Measurements from ENCODE around the gene ARHGAP18.

ARHGAP18 gene

DNA sequence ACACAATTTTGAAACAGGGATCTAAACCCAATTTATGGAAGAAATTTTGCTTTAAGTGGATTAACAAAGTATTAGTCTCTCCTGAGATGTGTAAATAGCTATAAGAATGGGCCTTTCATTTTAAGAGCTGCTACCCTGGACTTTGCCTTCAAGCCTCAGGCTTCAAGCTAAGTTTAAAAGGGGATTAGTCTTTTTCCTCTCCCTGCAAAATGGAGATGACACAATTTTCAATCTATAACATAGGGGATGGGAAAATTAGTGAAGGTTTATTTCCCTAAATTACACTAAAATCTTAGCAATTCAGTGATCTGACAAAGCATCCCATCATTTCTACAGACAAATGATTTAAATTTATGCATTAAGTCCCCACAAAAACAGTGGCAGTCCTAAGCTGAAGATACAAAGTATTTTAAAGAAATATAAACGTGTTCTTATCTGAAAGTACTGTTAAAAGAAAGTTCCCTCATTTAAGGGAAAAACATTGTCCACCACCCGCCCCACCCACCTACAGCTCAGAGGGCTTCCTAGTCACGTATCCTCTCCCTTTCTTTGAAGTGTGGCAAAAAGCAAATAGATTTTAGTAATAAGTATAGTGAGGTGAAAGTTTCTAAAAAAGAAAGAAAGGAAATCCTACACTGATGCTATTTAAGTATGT lies 14.5 kb downstream of the ARHGAP18 start:
- TF ChIP-seq, protein P1, sequence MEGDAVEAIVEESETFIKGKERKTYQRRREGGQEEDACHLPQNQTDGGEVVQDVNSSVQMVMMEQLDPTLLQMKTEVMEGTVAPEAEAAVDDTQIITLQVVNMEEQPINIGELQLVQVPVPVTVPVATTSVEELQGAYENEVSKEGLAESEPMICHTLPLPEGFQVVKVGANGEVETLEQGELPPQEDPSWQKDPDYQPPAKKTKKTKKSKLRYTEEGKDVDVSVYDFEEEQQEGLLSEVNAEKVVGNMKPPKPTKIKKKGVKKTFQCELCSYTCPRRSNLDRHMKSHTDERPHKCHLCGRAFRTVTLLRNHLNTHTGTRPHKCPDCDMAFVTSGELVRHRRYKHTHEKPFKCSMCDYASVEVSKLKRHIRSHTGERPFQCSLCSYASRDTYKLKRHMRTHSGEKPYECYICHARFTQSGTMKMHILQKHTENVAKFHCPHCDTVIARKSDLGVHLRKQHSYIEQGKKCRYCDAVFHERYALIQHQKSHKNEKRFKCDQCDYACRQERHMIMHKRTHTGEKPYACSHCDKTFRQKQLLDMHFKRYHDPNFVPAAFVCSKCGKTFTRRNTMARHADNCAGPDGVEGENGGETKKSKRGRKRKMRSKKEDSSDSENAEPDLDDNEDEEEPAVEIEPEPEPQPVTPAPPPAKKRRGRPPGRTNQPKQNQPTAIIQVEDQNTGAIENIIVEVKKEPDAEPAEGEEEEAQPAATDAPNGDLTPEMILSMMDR (IDR thresholded peaks at IDR 0.05; ENCODE audit: insufficient read depth, low read depth, low read length, missing control alignments): no peak
- no peak overlapping the region for H3K4me3 ChIP-seq (ENCODE audit: low read length)
- DNase-seq (ENCODE audit: low read depth): no peak

DNA sequence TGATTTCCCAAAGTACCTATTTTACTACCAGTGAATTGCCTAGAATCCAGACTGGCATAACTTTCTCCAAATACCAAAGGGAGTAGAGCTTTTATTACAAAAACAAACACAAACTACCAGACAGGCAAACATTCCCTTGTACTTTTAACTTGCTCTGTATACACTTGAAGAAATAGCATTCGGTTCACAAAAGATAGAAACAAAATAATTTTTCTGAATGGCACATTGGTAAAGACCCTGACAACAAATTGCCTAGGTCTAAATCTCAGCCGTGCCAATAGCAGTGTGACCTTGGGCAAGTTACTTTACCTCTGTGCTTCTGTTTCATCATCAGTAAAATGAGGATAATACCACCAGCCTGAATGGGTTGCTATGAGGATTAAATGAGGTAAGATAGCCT lies 15.9 kb downstream of the ARHGAP18 start:
- TF ChIP-seq, protein P1 (IDR thresholded peaks at IDR 0.05; ENCODE audit: insufficient read depth, low read depth, low read length, missing control alignments): no peak
- no peak overlapping the region for H3K4me3 ChIP-seq (ENCODE audit: low read length)
- no peak for DNase-seq (ENCODE audit: low read depth)

DNA sequence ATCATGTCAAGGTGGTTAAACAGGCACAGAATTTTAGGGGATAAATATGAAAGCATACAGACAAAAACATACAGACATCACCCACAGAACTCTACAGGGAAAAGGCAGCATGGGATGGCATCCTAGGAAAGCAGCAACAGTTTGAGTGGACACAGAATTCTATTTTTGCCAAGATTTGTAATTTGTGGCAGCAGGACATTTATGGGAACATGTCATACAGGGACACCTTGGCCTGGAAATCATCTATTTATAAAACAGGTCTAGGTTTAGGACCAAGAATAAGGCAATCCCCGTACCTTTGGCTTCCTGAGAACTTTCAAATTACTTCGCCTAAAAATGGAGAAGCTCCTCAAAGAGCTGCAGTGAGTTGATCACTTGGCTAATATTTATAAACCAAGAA lies 17.5 kb downstream of the ARHGAP18 start:
- TF ChIP-seq, protein P1 (IDR thresholded peaks at IDR 0.05; ENCODE audit: insufficient read depth, low read depth, low read length, missing control alignments): no peak
- H3K4me3 ChIP-seq (ENCODE audit: low read length): no peak overlapping the region
- DNase-seq (ENCODE audit: low read depth): no peak

DNA sequence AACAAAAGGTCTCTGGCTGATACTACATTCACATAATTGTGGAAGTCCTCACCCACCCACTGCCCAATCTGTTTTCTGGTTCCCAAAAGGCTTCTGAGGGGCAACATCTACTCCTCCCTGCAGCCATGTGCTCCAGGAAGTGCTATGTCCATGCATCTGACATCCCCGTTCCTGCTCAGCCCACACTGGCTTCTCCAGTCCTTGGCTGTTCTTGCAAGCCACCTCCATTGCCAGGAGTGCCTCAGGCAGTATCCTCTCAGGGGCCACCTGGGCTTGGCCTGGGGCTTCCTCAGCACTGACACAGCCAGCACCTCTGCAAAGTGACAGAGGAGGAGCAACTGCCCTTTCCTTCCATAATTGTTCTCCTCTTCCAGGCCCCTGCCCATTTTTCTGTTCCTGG lies 18.3 kb downstream of the ARHGAP18 start:
- DNase-seq (ENCODE audit: low read depth): no peak
- no peak overlapping the region for H3K4me3 ChIP-seq (ENCODE audit: low read length)
- TF ChIP-seq, protein P1 (IDR thresholded peaks at IDR 0.05; ENCODE audit: insufficient read depth, low read depth, low read length, missing control alignments): no peak

DNA sequence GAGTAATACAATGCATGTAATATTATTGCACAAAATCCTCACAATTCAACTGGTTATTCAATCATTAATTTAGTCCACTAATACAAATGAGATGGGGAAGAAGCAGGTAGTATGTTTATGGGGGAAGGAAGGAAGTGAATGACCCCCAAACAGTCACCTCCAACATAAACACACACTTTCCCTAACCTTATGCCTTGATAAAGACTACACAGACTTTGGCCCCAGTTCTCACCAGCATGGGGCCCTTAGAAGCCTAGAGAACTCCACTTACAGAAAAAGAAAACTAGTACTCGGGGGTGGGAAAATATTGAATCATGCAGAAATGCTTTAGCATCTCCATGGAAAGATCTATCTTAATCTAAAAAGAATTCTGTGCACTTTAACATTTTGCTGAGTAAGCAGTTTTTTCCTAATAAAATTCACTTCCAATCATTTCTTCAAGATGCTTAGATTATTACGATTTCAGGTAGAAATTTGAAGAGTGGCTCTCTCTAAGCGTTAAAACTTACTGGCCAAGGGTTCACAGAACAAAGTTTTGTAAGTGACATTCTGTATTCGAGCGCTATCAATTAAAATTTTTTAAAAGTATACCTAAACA lies 18.8 kb downstream of the ARHGAP18 start:
- no peak overlapping the region for H3K4me3 ChIP-seq (ENCODE audit: low read length)
- TF ChIP-seq, protein P1 (IDR thresholded peaks at IDR 0.05; ENCODE audit: insufficient read depth, low read depth, low read length, missing control alignments): no peak
- DNase-seq (ENCODE audit: low read depth): no peak

DNA sequence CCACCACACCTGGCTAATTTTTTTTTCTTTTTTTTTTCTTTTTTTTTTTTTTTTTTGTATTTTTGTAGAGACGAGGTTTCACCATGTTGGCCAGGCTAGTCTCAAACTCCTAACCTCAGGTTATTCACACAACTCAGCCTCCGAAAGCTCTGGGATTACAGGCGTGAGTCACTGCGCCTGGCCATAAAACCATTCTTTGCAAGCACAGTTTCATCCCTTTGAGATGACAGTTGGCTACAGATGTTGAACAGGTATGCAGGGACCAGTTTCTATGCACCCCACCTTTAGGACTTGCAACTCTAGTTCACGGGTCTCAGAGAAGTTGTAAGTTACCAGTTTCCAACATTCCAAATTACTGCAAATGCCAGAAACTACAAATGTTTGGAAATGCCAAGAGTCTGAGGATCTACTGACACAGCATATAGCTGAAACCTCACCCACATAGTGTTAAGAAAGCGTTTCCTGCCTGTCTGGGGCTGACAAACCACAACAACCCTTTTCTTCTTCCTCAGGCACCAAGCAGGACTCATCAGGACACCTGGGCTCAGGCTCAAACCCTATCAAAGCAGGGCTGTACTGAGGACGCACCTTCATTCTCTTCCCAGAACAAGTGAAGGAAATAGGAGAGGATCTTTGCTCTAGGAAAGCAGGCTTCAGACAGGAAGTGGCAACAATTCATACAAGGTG lies 22.9 kb downstream of the ARHGAP18 start:
- DNase-seq (ENCODE audit: low read depth): peak; percentile 84
- H3K4me3 ChIP-seq (ENCODE audit: low read length): no peak overlapping the region
- TF ChIP-seq, protein P1 (IDR thresholded peaks at IDR 0.05; ENCODE audit: insufficient read depth, low read depth, low read length, missing control alignments): no peak

Data from epithelial cell of esophagus (primary cell).